Stimulated activated CD4-positive, alpha-beta T cell treated with anti-CD3 and anti-CD28 coated beads, Interleukin-4, amount 100 ng/mL, for 24 hours (primary cell): Measurements from ENCODE around the gene MAPK8.
A peak's percentile ranks its signal among the peaks of the same experiment; 100 is the strongest.

Experiments
- DNase-seq: peaks from one replicate; pipeline ENCODE4 v3.0.0-alpha.2; 2020

Gene MAPK8

DNA sequence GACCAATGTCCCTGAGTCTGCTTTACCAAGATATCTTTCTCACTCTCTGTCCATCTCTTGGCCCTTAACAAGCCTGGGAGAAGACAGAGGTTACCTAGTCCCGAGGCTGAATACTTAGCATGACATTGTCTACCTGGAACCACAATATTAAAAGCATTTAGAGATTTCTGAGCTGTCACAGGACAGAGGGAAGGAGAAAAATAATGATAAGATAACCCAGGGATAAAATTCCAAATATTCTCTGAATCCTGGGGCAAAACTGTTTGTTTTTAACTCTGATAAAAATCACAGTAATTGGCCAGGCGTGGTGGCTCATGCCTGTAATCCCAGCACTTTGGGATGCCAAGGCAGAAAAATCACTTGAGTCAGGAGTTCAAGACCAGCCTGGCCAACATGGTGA, 12.0 kb upstream of the MAPK8 start:
- no peak for DNase-seq

GRCh38 chr10:48296576-48297098, 9.8 kb upstream of the MAPK8 start:
- DNase-seq, result no peak

GRCh38 chr10:48299066-48299465, 7.4 kb upstream of the MAPK8 start:
- DNase-seq, result no peak

- DNase-seq, result no peak
Measured at GRCh38 chr10:48299692-48300091, 6.8 kb upstream of the MAPK8 start.

- DNase-seq, result no peak
Measured at GRCh38 chr10:48300556-48300955, 5.9 kb upstream of the MAPK8 start.

DNA sequence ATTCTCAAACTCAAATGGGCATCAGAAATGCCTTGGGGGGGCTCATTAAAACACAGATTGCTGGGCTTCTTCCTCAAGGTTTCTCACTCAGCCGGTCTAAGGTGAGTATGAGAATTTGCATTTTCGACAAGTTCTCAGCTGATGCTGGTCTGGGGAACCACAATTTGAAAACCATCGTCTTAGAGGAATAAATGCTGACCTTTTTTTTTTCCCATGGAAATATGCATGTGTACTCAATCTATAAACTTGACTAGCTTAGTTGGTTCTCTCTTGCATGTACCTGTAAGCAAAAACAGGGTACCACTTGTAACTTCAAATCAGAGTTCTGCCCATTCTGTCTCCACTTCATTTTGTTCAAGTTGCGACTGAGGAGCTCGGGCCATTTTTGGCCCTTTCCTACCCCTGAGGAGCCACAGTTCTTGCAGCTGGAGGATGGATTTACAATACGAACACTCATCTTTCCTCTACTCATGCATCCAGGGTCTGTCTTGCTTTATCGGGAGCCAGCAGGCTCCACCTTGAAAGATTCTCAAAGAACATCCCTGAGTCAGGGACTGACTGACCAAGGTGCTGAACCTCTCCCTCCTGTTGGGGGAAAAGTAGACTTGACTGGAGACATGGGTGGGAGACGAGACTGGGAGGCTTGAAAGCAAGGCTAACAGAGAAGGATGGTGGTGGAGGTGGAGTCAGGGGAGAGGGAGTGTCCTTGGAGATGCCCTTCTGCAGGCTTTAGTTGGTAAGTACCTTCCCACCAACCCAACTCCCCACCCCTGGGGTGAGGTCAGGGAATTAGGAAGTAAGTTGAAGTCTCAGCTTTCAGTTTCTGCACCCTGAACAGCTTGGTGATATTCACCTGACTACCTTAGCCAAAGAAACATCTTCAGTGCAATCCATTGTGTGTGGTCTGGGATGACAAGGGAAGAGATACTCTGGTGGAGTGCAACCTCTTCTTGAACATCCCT, 3.7 kb upstream of the MAPK8 start:
- DNase-seq, result no peak

GRCh38 chr10:48305905-48306264, 592 bp upstream of the MAPK8 start:
- no peak for DNase-seq

GRCh38 chr10:48306870-48307710, 613 bp downstream of the MAPK8 start:
- peak; percentile 61 for DNase-seq

DNA sequence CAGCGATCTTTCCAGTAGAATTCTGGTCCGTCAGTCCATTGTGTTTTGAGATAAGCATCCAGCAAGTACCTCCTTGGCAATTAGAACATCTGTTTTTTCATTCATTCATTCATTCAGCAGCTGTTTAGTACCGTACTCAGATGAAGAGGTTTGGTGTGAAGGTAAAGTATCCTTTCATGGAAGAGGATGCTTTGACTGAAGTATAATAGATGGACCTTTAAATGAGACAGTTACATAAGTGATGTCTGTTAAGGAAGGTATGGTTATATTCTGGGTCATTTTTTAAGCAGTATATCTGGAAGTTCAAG, 1.2 kb downstream of the MAPK8 start:
- no peak for DNase-seq

DNA sequence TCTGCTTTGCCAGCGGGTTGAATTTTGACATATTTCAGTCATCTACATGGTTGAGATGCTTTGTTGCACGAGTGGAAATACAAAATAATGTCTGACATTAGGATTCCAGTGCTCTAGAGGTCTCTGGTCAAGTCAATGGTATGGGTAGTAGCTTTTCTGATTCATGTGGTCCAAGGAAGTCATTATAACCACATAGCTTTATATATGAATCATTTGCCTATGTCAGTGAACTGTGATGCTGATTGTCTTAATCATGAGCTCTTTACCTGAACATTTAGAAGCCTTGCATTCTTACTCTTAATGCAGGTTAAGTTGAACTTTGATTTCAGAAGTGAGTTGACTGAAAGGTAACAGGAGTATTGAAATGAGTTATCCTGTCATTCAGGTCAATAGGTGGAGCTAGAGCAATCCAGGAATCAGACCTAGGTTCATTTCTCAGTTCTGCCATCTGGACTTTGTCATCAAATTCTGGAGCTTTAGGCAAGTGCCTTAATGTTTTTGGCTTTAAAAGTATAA, 3.3 kb downstream of the MAPK8 start:
- DNase-seq, result no peak

DNA sequence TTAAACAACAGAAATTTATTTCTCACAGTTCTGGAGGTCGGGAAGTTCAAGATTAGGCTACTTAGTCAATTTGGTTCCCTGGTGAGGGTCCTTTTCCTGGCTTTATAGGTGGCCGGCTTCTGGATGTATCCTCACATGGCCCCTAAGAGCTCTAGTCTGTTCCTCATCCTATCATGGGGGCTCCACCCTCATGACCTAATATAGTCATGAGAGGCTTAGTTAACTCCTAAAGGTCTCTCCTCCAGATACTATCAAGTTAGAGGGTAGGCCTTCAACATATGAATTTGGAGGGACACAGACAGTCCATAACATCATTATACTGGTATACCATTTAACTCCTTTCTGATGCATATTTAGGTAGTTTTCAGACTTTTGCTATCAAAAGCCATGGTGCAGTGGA, 7.6 kb downstream of the MAPK8 start:
- no peak for DNase-seq

DNA sequence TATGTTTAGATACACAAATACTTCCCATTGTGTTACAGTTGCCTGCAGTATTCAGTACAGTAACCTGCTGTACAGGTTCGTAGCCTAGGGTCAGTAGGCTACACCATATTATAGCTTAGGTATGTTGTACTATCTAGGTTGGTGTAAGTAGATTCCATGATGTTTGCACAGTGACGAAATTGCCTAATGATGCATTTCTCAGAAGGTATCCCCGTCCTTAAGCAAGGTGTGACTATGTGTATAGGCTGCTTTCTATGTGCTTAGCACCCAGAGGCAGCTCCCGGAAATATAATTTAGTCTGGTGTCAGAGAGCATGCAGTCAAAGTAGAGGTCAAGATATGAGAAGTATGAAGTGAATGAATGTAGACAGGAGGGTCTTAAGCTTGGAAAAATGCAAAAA, 9.8 kb downstream of the MAPK8 start:
- DNase-seq, result no peak

DNA sequence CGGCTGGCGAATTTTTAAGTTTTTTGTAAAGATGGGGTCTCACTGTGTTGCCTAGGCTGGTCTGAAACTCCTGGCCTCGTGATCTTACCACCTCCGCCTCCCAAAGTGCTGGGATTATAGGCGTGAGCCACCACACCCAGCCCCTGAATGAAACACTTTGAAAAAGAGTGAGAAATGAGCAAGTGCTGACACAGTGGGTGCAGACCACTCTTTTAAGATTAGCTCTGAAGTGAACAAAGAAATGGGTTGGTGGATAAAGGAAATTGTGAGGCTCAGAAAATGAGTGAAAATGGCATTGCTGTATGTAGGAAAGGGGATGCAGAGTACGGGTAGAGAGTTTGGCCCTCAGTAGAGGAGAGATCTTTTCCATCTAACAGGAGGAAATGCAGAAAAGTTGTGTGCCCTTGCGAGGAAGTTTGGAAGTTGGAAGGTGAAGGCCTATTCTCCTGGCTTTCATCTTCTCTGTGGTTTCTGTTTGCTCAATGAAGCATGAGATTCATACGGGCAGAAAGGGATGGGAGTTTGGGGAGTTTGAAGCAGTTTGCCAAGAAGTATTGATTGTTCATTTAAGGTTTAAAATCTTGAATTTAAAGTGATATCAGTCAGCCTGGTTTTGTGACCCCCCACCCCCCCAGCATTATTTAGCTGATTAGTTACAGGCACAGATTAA, 11.0 kb downstream of the MAPK8 start:
- no peak for DNase-seq

DNA sequence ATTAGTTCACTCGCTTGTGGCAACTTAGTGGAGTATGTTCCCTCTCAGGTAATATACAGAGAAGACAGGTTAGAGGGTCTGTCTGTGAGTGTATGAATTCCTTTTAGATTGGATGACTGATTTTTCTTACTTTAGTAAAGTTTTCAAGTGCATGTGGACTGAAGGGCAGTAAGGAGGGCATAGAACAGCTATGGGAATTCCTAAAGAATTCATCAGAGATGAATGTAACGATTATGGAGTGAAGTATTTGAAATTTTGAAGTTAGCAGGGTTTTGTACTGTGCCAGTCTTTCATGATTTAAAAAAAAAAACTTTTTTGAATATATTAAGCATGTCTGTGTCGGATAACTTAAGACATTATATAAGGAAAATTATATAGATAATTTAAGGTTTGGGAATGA, 15.5 kb downstream of the MAPK8 start:
- DNase-seq, result no peak

GRCh38 chr10:48324580-48324979, 18.1 kb downstream of the MAPK8 start:
- DNase-seq, result no peak

GRCh38 chr10:48330269-48330668, 23.8 kb downstream of the MAPK8 start:
- no peak for DNase-seq

DNA sequence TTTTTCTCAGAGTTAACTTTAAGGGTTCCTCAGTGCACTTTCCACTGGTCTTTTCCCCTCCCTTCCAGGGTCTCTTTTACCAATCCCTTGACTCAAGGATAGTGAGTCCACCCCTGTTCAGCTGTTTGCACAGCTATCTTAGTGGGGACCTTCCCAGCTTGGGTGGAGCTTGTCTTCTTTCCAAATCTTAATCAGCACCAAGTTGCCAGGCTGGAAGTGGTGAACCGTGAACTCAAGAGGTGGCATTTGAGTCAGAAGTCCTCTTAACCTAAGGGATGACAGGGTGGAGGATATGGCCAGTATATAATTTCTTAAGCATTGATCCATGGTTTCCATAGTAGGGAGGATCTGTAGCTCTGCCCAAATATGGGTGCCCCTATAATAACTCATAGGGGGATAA, 25.0 kb downstream of the MAPK8 start:
- no peak for DNase-seq

GRCh38 chr10:48332166-48332870, 25.8 kb downstream of the MAPK8 start:
- no peak for DNase-seq

GRCh38 chr10:48332871-48333216, 26.4 kb downstream of the MAPK8 start:
- DNase-seq, result no peak

DNA sequence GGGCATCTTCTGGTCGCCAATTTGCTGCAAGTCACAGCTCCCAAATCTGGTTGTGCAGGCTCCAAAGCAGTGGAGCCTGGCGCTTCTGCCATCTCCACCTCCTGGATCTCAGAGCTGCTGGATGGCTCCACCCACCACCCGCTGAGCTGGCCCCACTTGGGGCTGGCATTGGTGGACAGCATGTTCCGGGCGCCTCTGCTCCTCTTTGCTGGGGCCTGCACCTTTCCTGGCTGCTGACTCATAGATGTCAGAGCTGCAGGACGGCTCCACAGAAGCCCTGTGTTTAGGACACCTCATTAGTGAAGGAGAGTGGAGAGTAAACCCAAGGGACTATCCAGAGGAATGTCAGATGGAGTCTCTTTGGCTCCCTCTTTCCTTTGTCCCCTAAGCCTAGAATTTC, 27.4 kb downstream of the MAPK8 start:
- DNase-seq, result no peak

GRCh38 chr10:48335788-48336187, 29.3 kb downstream of the MAPK8 start:
- no peak for DNase-seq

DNA sequence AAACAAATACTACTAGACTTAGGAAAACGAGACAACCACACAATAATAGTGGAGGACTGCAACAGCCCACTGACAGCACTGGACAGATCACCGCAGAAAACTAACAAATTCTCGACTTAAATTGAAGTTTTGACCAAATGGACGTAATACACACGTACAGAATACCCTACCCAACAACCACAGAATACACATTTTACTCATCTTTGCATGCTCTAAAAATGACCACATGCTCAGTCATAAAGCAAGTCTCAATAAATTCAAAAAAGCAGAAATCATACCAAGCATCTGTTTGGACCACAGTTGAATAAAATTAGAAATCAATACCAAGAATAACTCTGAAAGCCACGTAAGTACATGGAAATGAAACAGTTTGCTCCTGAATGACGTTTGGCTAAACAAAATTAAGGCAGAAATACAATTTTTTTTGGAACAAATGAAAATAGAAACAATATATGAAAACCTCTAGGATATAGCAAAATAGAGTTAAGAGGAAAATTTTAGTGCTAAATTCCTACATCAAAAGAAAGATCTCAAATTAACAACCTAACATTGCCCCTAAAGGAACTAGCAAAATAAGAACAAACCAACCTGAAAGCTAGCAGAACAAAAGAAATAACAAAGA, 30.6 kb downstream of the MAPK8 start:
- no peak for DNase-seq
